Measurements from ENCODE around the gene MGLL.

MGLL gene

GRCh38 chr3:127835993-127836882 lies 13.9 kb upstream of the MGLL start:
- DNase-seq (ENCODE audit: low read depth): no peak

- no peak for DNase-seq (ENCODE audit: low read depth)
Observed at GRCh38 chr3:127834771-127835170, 12.5 kb upstream of the MGLL start.

DNA sequence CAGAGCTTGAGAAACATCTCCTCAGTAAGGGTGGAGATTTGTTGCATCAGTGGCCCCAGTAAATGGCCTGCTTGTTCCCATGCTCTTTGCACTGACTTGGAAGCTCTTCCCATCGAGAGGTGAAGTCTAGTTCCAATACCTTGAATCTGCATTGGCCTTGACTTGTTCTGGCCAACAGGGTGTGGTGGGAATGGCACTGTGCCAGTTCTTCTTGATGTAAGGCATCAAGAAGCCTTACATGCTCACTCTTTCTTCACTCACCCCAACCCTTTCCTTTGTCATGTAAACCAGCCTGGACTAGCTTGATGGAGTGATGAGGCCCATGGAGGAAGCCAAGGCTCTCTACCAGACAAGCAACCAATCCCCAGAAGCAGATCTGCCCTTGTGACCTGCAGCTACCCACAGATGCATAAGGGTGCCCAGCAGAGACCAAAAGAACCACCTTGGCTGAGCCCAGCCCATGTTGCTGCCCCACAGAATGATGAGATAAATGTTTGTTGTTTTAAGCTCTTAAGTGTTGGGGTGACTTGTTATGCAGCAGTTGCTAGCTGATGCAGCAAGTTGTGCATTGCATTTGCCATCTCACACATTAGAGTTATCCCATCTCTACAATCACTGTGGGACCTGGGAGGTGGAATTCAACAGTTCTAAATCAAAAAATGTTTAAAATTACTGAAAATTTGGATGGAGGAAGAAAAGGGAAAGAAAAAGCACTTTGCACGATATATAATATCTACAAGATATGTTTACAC lies 11.1 kb upstream of the MGLL start:
- no peak for DNase-seq (ENCODE audit: low read depth)

DNA sequence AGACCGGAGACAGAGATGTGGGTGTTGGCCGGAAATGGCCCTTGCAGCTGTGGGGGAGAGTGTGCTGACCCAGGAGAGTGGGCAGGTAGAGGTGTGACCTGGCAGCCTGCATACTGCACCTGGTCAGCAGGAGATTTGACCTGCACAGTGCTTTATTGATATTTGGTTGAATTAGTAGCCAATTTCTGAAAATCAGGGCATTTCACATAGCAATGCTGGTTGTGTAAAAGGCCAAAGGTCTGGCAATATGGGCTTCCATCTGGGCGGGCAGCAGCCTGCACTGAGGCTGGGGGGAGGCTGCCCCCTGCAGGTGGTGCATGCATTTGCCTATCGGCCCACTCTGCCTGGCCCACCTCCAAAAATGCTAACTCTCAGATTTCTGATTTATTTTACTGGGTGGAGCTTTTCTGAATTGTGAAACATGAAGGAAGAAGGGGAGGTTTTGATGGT lies 9.4 kb upstream of the MGLL start:
- DNase-seq (ENCODE audit: low read depth): peak; percentile 65

- peak; percentile 16 for DNase-seq (ENCODE audit: low read depth)
Observed at GRCh38 chr3:127829537-127829936, 7.2 kb upstream of the MGLL start.

- DNase-seq (ENCODE audit: low read depth): no peak
Observed at GRCh38 chr3:127827808-127828207, 5.5 kb upstream of the MGLL start.

DNA sequence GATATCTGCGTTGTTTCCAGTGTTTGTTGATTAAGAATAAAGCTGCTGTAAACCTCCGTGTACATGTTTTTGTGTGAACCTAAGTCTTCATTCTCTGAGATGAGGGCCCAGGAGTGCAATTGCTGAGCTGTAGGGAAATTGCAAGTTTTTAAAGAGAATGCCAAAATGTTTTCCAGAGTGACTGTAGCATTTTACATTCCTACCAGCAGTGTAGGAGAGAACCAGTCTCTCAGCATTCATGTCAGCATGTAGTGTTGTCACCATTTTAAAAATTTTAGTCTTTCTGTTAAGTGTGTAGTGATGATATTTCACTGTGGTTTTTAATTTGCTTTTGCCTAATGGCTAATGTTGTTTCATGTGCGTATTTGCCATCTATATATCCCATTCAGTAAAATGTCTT lies 3.4 kb upstream of the MGLL start:
- no peak for DNase-seq (ENCODE audit: low read depth)

GRCh38 chr3:127824151-127824825 lies 2.0 kb upstream of the MGLL start:
- DNase-seq (ENCODE audit: low read depth): no peak

GRCh38 chr3:127823426-127823857 lies 1.1 kb upstream of the MGLL start:
- DNase-seq (ENCODE audit: low read depth): no peak

DNA sequence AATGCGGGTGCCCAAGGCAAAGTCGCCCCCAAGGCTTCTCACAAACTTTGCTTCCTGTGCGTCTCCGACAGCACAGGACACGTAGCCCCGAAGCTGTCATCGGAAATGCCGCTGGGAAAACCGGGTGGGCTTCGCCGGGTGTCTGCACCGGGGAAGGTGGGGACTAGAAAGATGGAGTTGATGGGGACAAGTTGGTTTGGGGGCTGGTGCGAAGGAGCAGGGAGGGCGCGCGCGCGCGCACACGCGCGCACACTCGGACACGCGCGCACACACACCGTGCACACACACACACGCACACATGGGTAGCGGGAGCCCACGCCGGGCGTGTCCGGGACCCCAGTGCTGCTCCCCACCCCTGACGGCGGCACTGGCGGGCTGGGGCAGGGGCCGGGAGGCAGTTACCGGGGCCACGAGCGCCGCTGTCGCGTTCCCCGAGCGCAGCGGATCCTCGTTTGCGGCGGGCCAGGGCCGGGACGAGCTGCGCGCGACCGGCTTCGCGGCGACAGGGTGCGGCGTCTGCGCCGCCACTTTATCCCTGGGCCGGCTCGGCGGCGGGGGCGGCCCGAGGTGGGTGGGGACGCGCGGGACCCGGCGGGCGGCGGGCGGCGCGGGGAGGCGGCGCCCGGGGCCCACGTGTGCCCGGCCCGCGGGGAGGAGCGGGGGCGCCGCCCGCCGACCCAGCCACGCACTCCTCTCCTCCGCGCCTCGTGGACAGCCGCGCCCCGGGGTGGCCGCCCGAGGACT lies 539 bp upstream of the MGLL start:
- DNase-seq (ENCODE audit: low read depth): no peak

GRCh38 chr3:127821394-127821793 lies 921 bp downstream of the MGLL start:
- no peak for DNase-seq (ENCODE audit: low read depth)

DNA sequence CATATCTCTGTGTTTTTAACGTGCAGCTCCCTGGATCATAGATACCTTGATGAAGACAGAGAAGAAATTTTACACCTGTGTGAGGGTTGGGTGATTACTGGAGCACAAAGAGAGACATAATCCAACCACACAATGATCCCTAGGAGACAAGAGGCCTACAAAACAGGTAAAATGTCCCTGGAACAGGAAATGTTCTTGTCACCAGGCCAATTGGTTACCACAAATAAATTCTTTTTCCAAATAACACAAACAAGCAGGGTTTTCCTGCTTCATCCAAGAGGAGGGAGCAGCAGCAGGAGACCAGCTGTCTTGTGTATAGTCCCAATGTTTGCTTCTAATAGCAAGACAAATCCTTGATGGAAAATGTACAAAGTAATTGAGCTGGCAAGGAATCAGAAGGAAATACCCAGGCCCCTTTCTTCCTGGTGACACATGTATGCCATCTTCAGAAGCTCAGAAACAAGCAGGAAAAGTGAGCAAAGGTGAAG lies 1.4 kb downstream of the MGLL start:
- DNase-seq (ENCODE audit: low read depth): no peak

- DNase-seq (ENCODE audit: low read depth): peak; percentile 24
Observed at GRCh38 chr3:127820221-127820825, 2.0 kb downstream of the MGLL start.

- DNase-seq (ENCODE audit: low read depth): no peak
Observed at GRCh38 chr3:127819656-127820055, 2.7 kb downstream of the MGLL start.

DNA sequence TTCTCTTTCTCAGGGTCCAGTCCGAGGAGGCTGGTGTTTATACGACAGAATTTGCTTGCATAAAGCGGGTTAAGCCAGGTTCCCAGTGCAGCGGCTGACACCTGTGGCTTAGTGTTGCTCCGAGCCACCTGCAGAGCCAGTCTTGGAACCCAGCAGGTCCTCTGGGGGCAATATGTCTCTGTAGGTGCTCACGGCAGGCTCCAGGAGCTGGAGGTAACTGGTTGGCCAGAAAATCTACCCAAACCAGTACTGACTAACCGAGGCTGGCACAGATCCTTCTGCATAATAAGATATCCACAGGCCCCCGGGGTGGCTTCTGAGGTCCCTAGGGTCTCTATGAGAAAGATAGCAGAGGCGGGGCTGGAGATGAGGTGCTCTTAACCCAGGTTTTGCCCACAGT lies 3.2 kb downstream of the MGLL start:
- DNase-seq (ENCODE audit: low read depth): no peak

- DNase-seq (ENCODE audit: low read depth): peak; percentile 67
Observed at GRCh38 chr3:127817406-127817841, 4.9 kb downstream of the MGLL start.

- no peak for DNase-seq (ENCODE audit: low read depth)
Observed at GRCh38 chr3:127816783-127817405, 5.4 kb downstream of the MGLL start.

GRCh38 chr3:127815641-127816605 lies 6.4 kb downstream of the MGLL start:
- no peak for DNase-seq (ENCODE audit: low read depth)

DNA sequence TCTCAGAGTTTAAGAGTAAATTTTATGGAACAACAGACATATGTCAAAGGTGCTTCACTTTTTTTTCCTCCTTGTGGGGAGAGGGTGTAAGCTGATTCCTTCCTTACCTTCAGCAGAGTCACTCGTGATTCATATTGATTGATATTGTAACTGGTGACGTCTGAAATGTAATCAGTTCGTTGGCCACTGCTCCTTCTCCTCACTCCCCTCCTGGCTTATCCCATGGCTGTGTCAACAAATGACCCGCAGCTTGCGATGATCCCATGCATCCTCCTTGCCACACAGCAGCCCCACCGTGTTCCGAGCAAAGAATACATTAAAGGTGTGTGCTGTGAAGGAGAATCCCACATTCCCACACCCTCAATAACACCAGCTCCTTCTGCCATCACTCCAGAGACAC lies 7.3 kb downstream of the MGLL start:
- DNase-seq (ENCODE audit: low read depth): no peak
